Stimulated activated CD4-positive, alpha-beta T cell treated with anti-CD3 and anti-CD28 coated beads, Interleukin-12 subunit alpha, Interleukin-12 subunit beta, amount 100 ng/mL, for 4 hours (primary cell): ENCODE results near the gene CDCA7.
A peak's percentile ranks its signal among the peaks of the same experiment; 100 is the strongest.
"Not testable (repeated sequence)": the region's sequence is repeated elsewhere in the genome, so short reads cannot be mapped to it uniquely, and the experiment has no call there.

ENCODE experiments used
- DNase-seq: peaks from one replicate; pipeline ENCODE4 v3.0.0-alpha.2; 2020

The CDCA7 gene

DNA sequence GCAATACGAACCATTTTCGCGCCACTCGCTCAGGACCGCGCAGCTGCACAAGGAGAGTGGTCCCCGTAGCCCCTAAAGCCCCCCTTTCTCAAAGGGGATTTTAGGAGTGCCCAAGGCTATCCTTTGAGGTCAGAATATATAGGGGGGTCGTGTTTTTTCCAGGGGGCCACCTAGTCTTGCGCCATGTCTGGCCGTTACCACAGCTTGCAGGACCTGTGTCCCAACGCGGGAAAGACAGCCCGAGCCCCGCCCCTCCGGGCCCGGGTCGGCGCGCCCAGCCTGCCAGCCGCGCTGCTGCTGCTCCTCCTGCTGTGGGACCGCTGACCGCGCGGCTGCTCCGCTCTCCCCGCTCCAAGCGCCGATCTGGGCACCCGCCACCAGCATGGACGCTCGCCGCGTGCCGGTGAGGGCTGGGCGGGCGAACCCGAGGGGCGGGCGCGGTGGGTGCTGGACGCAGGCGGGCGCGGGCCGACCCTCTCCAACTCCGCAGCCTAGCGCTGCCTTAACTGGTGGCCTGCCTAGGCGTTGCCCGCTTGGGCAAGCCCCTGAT lies at the start of gene CDCA7:
Gene CDCA7, plus strand, starts transcription at position 291 of the 550 bp plus-strand sequence. Its CDS starts 92 bp downstream, at position 383.
- DNase-seq: peak; percentile 59

- no peak for DNase-seq
Observed at GRCh38 chr2:173305303-173305702, 49.4 kb upstream of the CDCA7 start.

DNA sequence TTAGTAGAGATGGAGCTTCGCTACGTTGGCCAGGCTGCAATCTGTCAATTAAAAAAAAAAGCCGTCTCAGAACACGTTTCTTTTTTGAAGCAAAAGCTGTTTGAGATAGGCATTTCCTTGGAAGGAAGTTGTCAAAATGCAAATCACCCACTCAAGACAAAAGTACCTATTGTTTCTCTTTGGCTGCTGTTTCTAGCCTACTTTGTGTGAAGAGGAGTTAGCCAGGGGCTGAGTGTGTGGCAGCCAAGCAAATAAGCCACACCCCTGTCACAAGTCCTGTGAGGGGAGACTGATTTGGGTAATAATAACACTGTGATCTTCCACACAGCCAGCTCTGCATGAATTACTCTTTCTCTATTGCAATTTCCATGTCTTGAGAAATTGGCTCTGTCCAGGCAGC lies 47.4 kb upstream of the CDCA7 start:
- DNase-seq: no peak

- DNase-seq: not testable (repeated sequence)
Observed at GRCh38 chr2:173309370-173309769, 45.3 kb upstream of the CDCA7 start.

DNA sequence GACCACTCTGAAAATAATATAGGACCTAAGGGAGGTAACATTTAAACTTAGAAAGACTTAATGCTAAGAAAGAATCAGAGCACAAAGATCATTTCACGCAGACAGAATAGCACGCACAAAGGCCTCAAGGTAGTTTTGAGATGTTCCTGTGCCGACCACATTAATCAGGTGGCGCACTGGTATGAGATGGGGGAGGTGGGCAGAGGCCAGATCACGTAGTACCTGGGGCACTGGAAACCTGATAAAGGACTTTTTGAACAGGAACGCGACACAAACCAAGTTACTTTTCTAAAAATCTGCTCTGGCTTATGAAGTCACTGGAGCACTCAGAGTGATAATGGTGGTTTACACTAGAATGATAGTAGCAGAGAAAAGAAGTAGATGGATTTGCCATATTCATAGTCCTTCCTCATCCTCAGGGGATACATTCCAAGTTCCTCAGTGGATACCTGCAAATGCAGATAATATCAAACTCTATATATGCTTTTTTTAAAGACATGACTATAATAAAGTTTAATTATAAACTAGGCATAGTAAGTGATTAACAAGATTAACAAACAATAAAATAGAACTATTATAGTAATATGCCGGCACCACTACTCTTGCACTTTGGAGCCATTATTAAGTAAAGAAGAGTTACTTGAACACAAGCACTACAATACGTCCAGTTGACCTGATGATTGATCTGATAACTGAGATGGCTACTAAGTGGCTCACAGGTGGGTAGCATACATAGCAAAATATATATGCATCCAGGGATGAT lies 42.6 kb upstream of the CDCA7 start:
- DNase-seq: no peak

- no peak for DNase-seq
Observed at GRCh38 chr2:173323371-173323770, 31.3 kb upstream of the CDCA7 start.

DNA sequence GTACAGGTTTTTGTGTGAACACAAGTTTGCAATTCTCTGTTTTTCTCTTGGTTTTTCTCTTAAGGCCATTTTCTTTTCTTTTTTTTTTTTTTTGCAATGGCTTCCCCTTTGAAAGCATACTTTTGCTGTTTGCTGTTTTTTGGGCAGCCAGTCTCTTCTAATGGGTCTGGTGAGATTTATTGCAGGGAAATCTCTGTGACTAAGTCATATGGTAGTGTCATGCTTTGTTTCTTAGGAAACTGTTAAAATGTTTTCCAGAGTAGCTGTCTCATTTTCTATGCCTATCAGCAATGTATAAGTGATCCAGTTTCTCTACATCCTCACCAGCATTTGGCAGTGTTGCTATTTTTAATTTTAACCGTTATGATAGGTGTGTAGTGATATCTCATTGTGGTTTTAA lies 27.9 kb upstream of the CDCA7 start:
- no peak for DNase-seq

DNA sequence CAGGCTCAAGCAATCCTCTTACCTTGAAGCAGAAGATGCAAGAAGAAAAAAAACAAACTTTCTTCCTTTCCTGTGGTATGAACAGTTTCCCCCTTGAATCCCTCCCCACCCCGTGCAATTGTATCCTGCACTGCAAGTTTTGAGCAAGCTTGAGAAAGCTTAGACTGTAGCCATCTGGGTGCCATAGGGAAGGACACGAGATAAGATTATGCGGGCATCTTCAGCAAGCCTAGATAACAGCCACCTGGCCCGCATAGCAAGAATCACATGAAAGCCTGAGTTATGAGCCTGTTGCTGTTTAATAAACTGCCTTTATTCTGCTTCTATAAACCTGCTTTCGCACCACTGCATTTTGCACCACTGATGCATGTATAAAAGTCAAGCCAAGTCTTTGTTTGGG lies 27.3 kb upstream of the CDCA7 start:
- no peak for DNase-seq

DNA sequence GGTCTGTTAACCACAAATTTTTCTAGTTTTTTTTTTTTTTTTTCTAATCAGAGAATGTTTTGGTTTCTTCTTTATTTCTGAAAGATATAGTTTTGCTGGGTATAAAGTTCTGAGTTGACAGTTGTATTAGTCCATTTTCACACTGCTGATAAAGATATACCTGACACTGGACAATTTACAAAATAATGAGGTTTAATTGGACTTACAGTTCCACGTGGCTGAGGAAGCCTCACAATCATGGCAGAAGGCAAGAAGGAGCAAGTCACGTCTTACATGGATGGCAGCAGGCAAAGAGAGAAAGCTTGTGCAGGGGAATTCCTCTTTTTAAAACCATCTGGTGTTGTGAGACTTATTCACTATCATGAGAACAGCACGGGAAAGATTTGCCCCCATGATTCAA lies 21.7 kb upstream of the CDCA7 start:
- DNase-seq: not testable (repeated sequence)

DNA sequence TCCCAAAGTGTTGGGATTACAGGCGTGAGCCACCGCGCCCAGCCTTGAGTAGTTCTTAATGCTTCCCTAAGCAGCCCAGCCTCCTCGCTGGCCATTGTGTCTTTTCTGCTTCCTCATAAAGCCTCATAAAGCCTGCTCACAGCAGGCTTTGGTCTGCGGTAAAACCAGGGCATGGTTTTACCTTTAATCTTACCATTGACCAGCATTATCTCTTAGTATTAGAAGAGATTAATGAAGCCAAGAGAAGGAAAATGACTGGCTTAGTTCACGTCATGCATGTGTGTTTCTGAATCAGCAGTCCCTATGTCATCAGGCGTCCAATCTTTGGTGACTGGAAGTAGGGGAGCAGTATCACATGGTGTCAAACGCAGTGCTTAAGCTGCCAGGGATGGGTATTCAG lies 14.9 kb upstream of the CDCA7 start:
- DNase-seq: no peak

DNA sequence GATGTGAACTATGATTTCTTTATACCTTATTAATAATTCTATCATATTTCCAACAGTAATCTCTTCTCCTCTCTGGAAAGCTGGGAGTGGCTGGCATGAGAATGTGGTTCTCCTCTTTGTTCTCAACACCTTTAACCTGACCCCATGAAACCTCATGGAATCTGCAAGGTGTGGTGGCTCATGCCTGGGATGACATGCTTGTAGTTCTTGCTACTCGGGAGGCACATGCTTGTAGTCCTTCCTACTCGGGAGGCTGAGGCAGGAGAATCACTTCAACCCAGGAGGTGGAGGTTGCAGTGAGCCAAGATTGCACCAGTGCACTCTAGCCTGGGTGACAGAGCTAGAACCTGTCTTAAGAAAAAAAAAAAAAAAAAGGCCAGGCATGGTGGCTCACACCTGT lies 10.8 kb upstream of the CDCA7 start:
- no peak for DNase-seq

- DNase-seq: no peak
Observed at GRCh38 chr2:173346035-173346434, 8.6 kb upstream of the CDCA7 start.

DNA sequence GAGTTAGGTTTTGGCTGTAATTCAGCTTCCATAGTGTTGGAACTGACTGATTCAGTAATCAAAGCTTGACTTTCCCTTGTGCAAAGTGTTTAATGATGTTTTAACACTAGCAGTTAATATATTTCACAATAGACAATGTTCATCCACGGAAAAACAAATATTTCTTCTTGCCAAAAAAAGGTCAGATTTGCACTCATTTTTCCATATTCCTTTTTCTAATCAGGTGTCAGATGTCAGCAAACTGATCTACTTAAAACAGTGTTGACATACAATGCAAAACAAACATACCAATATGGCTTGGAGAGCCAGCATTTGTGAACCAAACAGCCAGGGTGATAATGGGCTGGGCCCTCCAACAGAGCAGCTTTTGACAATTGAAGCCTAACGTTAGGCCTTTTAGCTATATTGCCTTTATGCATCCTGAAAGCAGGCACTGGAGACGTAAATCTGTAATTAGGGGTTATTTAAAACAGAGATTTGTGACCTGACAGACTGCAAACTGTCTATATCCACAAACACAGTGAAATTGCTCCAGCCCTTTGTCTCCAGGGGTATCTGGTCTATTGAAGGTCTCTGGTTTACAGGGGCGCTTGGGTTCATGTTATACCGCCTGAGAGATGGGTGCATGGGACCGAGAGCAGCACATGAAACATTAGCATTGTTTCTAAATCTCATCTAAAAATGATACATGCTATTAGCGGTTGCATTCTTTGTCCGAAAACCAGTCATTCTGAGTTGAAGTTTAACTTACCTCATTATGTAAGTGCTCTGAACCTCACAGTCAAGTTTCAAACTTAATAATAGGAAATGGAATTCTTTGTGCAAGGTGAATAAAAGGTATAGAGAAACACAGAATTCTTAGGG lies 7.1 kb upstream of the CDCA7 start:
- DNase-seq: no peak

DNA sequence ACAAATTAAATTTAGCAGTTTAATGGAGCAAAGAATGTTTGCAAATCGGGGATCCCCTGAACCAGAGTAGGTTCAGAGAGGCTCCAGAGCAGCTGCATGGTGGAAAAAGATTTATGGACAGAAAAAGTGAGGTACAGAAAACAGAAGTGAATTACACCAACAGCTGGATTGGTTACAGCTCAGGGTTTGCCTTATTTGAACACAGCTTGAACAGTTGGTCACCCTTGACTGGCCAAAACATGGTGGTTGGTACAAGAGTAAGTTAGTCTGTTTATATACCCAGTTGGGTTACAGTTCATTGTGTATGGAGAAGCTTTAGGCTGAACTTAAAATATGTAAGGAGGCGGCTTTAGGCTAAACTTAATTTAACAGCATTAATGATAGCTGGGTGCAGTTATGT lies 5.4 kb upstream of the CDCA7 start:
- DNase-seq: no peak

DNA sequence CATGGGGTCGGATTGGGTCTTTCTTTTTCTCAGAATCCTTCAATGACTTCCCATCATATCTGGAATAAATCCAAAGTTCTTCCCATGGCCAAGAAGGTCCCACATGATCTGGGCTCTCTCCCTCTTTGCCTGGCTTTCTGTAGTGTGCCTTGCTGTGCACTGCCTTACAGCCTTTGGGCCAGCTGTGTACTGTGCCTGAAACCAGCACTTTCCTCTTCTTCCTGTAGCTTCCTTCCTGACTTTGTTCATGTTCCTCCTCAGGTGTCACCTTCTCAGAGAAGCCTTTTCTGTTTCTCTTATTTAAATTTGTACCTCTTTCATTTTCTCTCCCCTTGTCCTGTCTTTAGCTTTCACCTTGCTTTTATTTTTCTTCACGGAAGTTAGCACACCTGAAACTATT lies 4.3 kb upstream of the CDCA7 start:
- DNase-seq: no peak

- DNase-seq: no peak
Observed at GRCh38 chr2:173351879-173352278, 2.8 kb upstream of the CDCA7 start.

DNA sequence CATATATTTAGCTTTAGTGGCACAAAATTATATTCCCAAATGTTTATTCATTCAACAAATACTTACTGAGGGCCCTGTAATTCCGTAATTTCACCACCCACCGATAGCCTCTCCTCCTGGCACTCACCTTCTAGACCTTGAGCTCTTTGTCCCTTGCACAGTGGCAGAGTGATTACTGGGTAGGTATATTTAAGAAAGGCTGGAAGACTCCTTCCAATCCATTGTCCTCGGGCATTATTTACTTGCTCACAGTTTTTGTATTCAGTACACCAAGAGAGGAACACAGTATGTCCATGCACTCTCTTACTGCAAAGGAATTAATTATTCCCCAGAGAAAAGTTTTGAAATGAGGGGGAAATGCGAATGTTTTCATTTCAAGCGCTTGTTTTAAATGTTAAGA lies 1.1 kb upstream of the CDCA7 start:
- no peak for DNase-seq

- DNase-seq: no peak
Observed at GRCh38 chr2:173354073-173354581, 545 bp upstream of the CDCA7 start.

GRCh38 chr2:173355132-173355865 lies 627 bp downstream of the CDCA7 start:
- peak; percentile 18 for DNase-seq

DNA sequence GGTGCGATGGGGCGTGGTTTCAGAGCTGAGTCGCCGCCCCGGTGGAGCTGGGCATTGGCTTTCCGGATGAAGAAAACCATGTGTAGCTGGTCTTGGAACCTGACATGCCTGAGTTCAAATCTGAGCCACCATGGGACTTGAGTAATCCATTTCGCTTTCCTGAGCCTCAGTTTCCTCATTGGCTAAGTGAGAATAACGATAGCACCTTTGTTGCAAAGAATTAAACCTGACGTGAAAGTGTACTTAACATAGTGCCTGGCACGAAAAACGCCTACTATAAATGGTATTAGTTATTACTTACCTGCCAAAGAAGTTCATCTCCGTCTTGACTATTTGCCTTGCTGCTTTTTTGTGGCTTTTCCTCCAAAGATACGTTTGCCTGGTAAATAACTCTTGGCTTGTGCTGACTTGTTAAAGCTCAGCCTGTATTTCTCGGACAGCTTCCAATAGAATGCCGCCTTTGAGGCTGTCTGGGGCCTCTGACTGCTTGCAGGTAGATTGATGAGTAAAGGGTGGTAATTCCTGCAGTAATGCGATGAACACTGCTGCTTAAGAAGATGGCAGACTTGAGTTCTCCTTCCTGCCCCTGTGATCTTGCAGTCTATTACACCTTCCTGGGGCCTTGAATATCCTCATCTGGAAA lies 1.3 kb downstream of the CDCA7 start:
- no peak for DNase-seq

DNA sequence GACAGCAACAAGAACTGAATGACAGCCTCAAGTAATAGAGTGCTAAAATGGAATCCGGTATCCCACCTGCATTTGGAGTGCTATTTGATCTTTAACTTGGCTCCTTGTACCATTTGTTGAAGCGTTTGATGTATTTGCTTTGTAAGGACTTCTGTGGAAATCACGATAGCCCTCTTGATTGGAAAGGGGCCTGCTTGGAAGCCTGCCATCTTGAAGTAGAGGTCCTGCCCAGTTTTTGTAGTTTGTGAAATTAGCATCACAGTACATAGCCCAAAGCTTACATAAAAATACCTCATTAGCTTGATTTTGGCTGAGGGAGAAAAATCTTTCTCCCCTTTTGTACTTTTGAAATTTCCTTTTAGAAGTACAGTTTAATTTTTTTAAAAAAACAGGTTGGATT lies 2.7 kb downstream of the CDCA7 start:
- DNase-seq: no peak

DNA sequence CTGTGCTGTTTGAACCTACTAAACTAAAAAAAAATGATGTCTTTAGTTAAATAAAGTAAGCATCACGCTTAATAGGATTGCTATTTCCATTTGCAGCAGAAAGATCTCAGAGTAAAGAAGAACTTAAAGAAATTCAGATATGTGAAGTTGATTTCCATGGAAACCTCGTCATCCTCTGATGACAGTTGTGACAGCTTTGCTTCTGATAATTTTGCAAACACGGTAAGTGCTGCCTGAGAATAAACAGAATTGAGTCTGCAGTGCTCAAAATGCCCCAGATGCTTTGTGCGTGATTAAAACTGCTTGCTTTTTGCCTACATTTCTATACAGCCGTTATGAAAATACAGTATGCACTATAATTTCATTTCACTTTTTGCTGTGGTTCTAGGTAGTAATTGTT lies 3.9 kb downstream of the CDCA7 start:
- DNase-seq: no peak

GRCh38 chr2:173359231-173359630 lies 4.6 kb downstream of the CDCA7 start:
- no peak for DNase-seq
